Trophoblast cell (in vitro differentiated cells and primary cell): Measurements from ENCODE around the gene ARL4C.

Experiments
- DNase-seq, 2 donors: peaks; one replicate each; pipeline ENCODE4 v3.0.0-alpha.2; 2016
- H2AFZ ChIP-seq: 2 replicates; pipeline ENCODE4 v1.6.1; 2013; ENCODE audit warnings: low read length, moderate library complexity, mild to moderate bottlenecking; ENCODE audit not compliant: insufficient read depth, poor library complexity
- H2AK5ac ChIP-seq: 2 replicates; pipeline ENCODE4 v1.6.1; 2013; ENCODE audit warnings: mild to moderate bottlenecking, low read length
- H2BK120ac ChIP-seq: 2 replicates; pipeline ENCODE4 v1.6.1; 2013; ENCODE audit warnings: low read length, mild to moderate bottlenecking, moderate library complexity; ENCODE audit not compliant: insufficient read depth, poor library complexity
- H2BK12ac ChIP-seq: 2 replicates; pipeline ENCODE4 v1.6.1; 2013; ENCODE audit warnings: mild to moderate bottlenecking, low read length, moderate library complexity
- H2BK5ac ChIP-seq: 2 replicates; pipeline ENCODE4 v1.6.1; 2013; ENCODE audit warnings: low read length, low read depth, moderate library complexity, mild to moderate bottlenecking; ENCODE audit not compliant: poor library complexity
- H3K14ac ChIP-seq: 2 replicates; pipeline ENCODE4 v1.6.1; 2013; ENCODE audit warnings: mild to moderate bottlenecking, low read length
- H3K18ac ChIP-seq: 2 replicates; pipeline ENCODE4 v1.6.1; 2013; ENCODE audit warnings: mild to moderate bottlenecking, low read length
- H3K23ac ChIP-seq: 2 replicates; pipeline ENCODE4 v1.6.1; 2013; ENCODE audit warnings: low read length
- H3K27ac ChIP-seq: 2 replicates; pipeline ENCODE4 v1.5.1; 2013; ENCODE audit warnings: low read depth, mild to moderate bottlenecking, inconsistent platforms, low read length, moderate library complexity
- H3K27me3 ChIP-seq: 2 replicates; pipeline ENCODE4 v1.6.1; 2013; ENCODE audit warnings: inconsistent platforms, mild to moderate bottlenecking, low read length, moderate library complexity; ENCODE audit not compliant: insufficient read depth
- H3K36me3 ChIP-seq, 2 experiments: 1 replicate in 1 of 2; 2 replicates in 1 of 2; pipeline ENCODE4 v1.6.1; 2013; ENCODE audit warnings: low read length in 2 of 2, mild to moderate bottlenecking in 2 of 2, moderate library complexity in 1 of 2; ENCODE audit not compliant: insufficient read depth in 2 of 2, control insufficient read depth in 1 of 2
- H3K4ac ChIP-seq: 2 replicates; pipeline ENCODE4 v1.6.1; 2013; ENCODE audit warnings: low read depth, mild to moderate bottlenecking, low read length, moderate library complexity
- H3K4me1 ChIP-seq, 2 experiments: 1 replicate in 1 of 2; 2 replicates in 1 of 2; pipeline ENCODE4 v1.6.1; 2013; ENCODE audit warnings: low read length in 2 of 2, mild to moderate bottlenecking in 2 of 2, moderate library complexity in 1 of 2; ENCODE audit not compliant: insufficient read depth in 2 of 2, control insufficient read depth in 1 of 2
- H3K4me2 ChIP-seq: 2 replicates; pipeline ENCODE4 v1.6.1; 2013; ENCODE audit warnings: inconsistent platforms, mild to moderate bottlenecking, low read length, moderate library complexity
- H3K4me3 ChIP-seq: 2 replicates; pipeline ENCODE4 v1.5.1; 2013; ENCODE audit warnings: mild to moderate bottlenecking, low read depth, low read length, inconsistent platforms
- H3K79me1 ChIP-seq: one replicate; pipeline ENCODE4 v1.6.1; 2013; ENCODE audit warnings: low read length
- H3K79me2 ChIP-seq: 2 replicates; pipeline ENCODE4 v1.6.1; 2013; ENCODE audit warnings: low read length, mild to moderate bottlenecking; ENCODE audit not compliant: control insufficient read depth, insufficient read depth, poor library complexity
- H3K9ac ChIP-seq: 2 replicates; pipeline ENCODE4 v1.6.1; 2013; ENCODE audit warnings: mild to moderate bottlenecking, low read length
- H3K9me3 ChIP-seq: 2 replicates; pipeline ENCODE4 v1.6.1; 2013; ENCODE audit warnings: low read depth, mild to moderate bottlenecking, control low read depth, inconsistent platforms, low read length; ENCODE audit not compliant: insufficient read depth
- H4K12ac ChIP-seq: 2 replicates; pipeline ENCODE4 v1.6.1; 2013; ENCODE audit warnings: low read depth, mild to moderate bottlenecking, low read length, moderate library complexity
- H4K8ac ChIP-seq: 2 replicates; pipeline ENCODE4 v1.6.1; 2013; ENCODE audit warnings: low read depth, mild to moderate bottlenecking, low read length, moderate library complexity
- H4K91ac ChIP-seq: one replicate; pipeline ENCODE4 v1.6.1; 2013; ENCODE audit warnings: low read depth, mild to moderate bottlenecking, low read length, moderate library complexity
- WGBS: extraction: QIAGEN DNeasy Blood & Tissue Kit; methylation state at CpG from one replicate; pipeline ENCODE4 v1.1.7; 2013; ENCODE audit warnings: missing lambda C conversion rate; ENCODE audit not compliant: insufficient read length, insufficient coverage; ENCODE audit errors: extremely low coverage; 5-methylcytosine and 5-hydroxymethylcytosine counted together

ARL4C gene

DNA sequence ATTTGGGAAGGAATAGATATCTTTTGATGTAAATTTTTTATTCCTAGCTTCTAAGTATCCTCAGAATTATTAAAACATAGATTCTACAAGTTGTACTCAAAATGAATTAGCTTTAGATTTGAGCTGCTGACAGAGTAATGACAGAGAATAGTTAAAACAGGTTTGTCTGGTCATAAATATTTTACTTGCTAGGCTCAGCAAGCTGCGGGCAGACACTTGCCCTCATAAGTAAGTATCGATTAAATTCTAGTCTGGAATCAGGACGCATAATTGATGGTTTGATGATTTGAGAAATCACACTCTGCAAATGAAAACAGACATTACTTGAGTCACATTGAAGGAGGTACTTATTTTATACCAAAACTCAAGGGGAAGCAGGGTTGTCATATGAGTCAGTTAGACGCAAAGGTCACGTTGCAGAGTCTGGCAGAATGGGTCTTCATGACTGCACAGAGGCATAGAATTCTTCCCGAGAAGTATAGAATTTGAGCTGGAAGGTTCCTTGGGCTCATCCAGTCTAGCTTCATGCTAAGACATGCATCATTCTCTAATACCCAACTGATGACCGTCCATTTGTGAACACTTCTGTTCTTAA, 27.5 kb downstream of the ARL4C start:
- Histone ChIP-seq H3K4me3 (no peak overlapping the region), H3K4me1 (no peaks in the 10 kb centered on the region), H3K27ac (no peak overlapping the region), H3K79me1 (no peaks in the 10 kb centered on the region), H4K91ac (no peak overlapping the region), H3K36me3 (no peaks in the 10 kb centered on the region), H2AFZ (no peak overlapping the region), H3K9ac (no peak overlapping the region), H2BK120ac (no peak overlapping the region), H4K12ac (no peak overlapping the region), H3K79me2 (no peaks in the 10 kb centered on the region), H4K8ac (no peak overlapping the region), H3K4me2 (no peak overlapping the region), H2BK12ac (no peak overlapping the region), H3K4ac (no peak overlapping the region), H2AK5ac (no peak overlapping the region), H3K23ac (no peak overlapping the region), H2BK5ac (no peak overlapping the region), H3K27me3 (no peaks in the 10 kb centered on the region), H3K9me3 (peaks cover 12% of the 10 kb centered on the region), H3K18ac (no peak overlapping the region), H3K14ac (no peak overlapping the region)
- peak; percentile 31 to 84 for DNase-seq
- WGBS: no CpG with 5 or more reads among the region's 7 CpGs

DNA sequence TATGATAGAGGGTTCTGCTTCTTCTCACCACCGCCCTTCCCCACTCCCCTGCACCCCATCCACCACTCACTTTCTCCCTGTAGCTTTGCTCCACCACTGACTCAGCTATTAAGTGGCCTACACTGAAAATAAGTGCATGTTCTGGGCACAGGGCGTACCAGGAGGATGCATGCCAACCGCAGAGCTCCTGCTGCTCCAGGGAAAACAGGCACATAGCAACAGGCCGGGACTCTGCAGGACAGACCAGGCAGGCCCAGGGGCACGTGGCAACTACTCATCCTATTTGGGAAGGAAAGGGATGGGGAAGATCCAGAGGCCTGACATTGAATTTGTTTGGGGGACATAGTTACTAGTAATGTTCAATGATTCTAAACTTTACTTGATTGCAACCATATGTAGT, 28.4 kb downstream of the ARL4C start:
- Histone ChIP-seq H4K91ac (no peak overlapping the region), H2BK120ac (no peak overlapping the region), H3K36me3 (no peaks in the 10 kb centered on the region), H3K4me1 (peaks cover 1 to 5% of the 10 kb centered on the region in 2 experiments), H3K79me2 (no peaks in the 10 kb centered on the region), H3K18ac (no peak overlapping the region), H3K27me3 (no peaks in the 10 kb centered on the region), H3K4me2 (no peak overlapping the region), H3K14ac (no peak overlapping the region), H3K9ac (no peak overlapping the region), H4K12ac (no peak overlapping the region), H3K27ac (no peak overlapping the region), H2AFZ (no peak overlapping the region), H3K9me3 (peaks cover 12% of the 10 kb centered on the region), H3K4me3 (no peak overlapping the region), H3K4ac (no peak overlapping the region), H3K23ac (no peak overlapping the region), H3K79me1 (peaks cover 1% of the 10 kb centered on the region), H4K8ac (no peak overlapping the region), H2BK12ac (no peak overlapping the region), H2BK5ac (no peak overlapping the region), H2AK5ac (no peak overlapping the region)
- DNase-seq: no peak
- no CpG with 5 or more reads among the region's 5 CpGs for WGBS

DNA sequence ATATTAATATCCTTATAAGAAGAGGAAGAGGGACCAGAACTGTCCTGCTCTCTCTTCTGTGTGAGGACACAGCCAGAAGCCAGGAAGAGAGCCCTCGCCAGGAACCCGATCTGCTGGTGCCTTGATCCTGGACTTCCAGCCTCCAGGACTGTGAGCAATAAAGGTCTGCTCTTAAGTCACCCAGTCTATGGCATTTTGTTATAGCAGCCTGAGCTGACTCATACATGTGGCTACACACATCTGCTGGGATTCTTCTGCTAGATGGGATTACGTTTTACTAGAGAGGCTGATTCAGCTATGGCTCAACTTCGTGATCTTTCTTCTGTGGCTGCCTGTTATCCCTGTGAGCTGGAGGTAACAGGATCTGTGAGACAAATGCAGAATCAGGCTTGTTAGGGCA, 29.6 kb downstream of the ARL4C start:
- no peak overlapping the region for H3K23ac ChIP-seq
- no peak overlapping the region for H3K27ac ChIP-seq
- no peak overlapping the region for H3K9ac ChIP-seq
- H3K4me2 ChIP-seq: no peak overlapping the region
- no peak overlapping the region for H3K14ac ChIP-seq
- peaks cover 9% of the 10 kb centered on the region for H3K9me3 ChIP-seq
- no peak overlapping the region for H2BK5ac ChIP-seq
- H4K8ac ChIP-seq: no peak overlapping the region
- H2AK5ac ChIP-seq: no peak overlapping the region
- peaks cover 11 to 13% of the 10 kb centered on the region in 2 experiments for H3K4me1 ChIP-seq
- H3K18ac ChIP-seq: no peak overlapping the region
- H3K79me1 ChIP-seq: peaks cover 3% of the 10 kb centered on the region
- H3K27me3 ChIP-seq: no peaks in the 10 kb centered on the region
- DNase-seq: no peak
- H3K4me3 ChIP-seq: no peak overlapping the region
- H3K4ac ChIP-seq: no peak overlapping the region
- no CpG with 5 or more reads among the region's 4 CpGs for WGBS
- H2BK120ac ChIP-seq: no peak overlapping the region
- no peak overlapping the region for H4K12ac ChIP-seq
- H3K36me3 ChIP-seq: no peaks in the 10 kb centered on the region
- no peak overlapping the region for H4K91ac ChIP-seq
- H2AFZ ChIP-seq: no peak overlapping the region
- no peak overlapping the region for H2BK12ac ChIP-seq
- H3K79me2 ChIP-seq: no peaks in the 10 kb centered on the region

DNA sequence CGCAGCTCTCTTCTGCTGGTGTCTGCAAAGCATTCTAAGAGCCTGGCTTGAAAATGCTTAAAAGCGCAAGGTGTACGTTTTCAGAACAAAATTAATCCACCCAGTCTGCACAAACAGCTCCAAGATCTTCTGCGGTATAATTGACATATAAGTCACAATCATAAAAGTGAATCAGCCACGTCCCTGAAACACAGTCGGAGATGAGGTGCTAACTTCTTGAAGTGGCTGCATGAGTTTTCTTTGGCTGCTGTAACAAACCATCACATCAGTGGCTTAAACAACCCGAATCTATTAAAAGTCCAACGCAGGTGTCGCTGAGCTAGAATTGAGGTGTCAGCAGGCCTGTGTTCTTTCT, 32.6 kb downstream of the ARL4C start:
- Histone ChIP-seq H3K9me3 (peaks cover 4% of the 10 kb centered on the region), H3K14ac (no peak overlapping the region), H3K27ac (no peak overlapping the region), H4K91ac (no peak overlapping the region), H3K4me3 (no peak overlapping the region), H3K4me2 (no peak overlapping the region), H3K18ac (no peak overlapping the region), H2BK12ac (no peak overlapping the region), H2AFZ (no peak overlapping the region), H3K36me3 (no peaks in the 10 kb centered on the region), H3K4ac (no peak overlapping the region), H4K12ac (no peak overlapping the region), H2BK5ac (no peak overlapping the region), H3K79me1 (peaks cover 7% of the 10 kb centered on the region), H2BK120ac (no peak overlapping the region), H4K8ac (no peak overlapping the region), H3K9ac (no peak overlapping the region), H3K23ac (no peak overlapping the region), H2AK5ac (no peak overlapping the region), H3K79me2 (no peaks in the 10 kb centered on the region), H3K27me3 (no peaks in the 10 kb centered on the region), H3K4me1 (peaks cover 17 to 25% of the 10 kb centered on the region in 2 experiments)
- DNase-seq: no peak
- WGBS: no CpG with 5 or more reads among the region's 9 CpGs
